Effector memory CD4-positive, alpha-beta T cell (primary cell): ENCODE results near the gene EFCAB8.

ENCODE experiments used
- DNase-seq, 3 donors: peaks; one replicate each; pipeline ENCODE4 v3.0.0-alpha.2; 2020
- H3K27ac ChIP-seq: 2 replicates; pipeline ENCODE4 v1.7.0; 2013; ENCODE audit warnings: mild to moderate bottlenecking, low read length, moderate library complexity; ENCODE audit not compliant: insufficient read depth, poor library complexity, severe bottlenecking
- H3K27me3 ChIP-seq: replicated peaks from 2 replicates; pipeline ENCODE4 v1.7.0; 2013; ENCODE audit warnings: mild to moderate bottlenecking, low read length; ENCODE audit not compliant: insufficient read depth, control insufficient read depth, poor library complexity, severe bottlenecking
- H3K36me3 ChIP-seq: 2 replicates; pipeline ENCODE4 v1.7.0; 2013; ENCODE audit warnings: mild to moderate bottlenecking, low read length, moderate library complexity; ENCODE audit not compliant: control insufficient read depth, insufficient read depth
- H3K4me1 ChIP-seq: 2 replicates; pipeline ENCODE4 v1.7.0; 2013; ENCODE audit warnings: low read length, mild to moderate bottlenecking; ENCODE audit not compliant: control insufficient read depth, insufficient read depth, poor library complexity, severe bottlenecking
- H3K4me3 ChIP-seq: 2 replicates; pipeline ENCODE4 v1.7.0; 2013; ENCODE audit warnings: low read length, low read depth, mild to moderate bottlenecking; ENCODE audit not compliant: insufficient read depth, poor library complexity, severe bottlenecking
- H3K9me3 ChIP-seq: 2 replicates; pipeline ENCODE4 v1.7.0; 2013; ENCODE audit warnings: mild to moderate bottlenecking, low read length, moderate library complexity; ENCODE audit not compliant: control insufficient read depth

EFCAB8 gene

GRCh38 chr20:33010133-33010504, 151.4 kb downstream of the EFCAB8 start:
- DNase-seq: no peak
- no peaks in the 10 kb centered on the region for H3K36me3 ChIP-seq
- no peaks in the 10 kb centered on the region for H3K9me3 ChIP-seq
- H3K4me3 ChIP-seq: no peak overlapping the region
- H3K4me1 ChIP-seq: no peaks in the 10 kb centered on the region
- H3K27me3 ChIP-seq: no peaks in the 10 kb centered on the region
- no peak overlapping the region for H3K27ac ChIP-seq

DNA sequence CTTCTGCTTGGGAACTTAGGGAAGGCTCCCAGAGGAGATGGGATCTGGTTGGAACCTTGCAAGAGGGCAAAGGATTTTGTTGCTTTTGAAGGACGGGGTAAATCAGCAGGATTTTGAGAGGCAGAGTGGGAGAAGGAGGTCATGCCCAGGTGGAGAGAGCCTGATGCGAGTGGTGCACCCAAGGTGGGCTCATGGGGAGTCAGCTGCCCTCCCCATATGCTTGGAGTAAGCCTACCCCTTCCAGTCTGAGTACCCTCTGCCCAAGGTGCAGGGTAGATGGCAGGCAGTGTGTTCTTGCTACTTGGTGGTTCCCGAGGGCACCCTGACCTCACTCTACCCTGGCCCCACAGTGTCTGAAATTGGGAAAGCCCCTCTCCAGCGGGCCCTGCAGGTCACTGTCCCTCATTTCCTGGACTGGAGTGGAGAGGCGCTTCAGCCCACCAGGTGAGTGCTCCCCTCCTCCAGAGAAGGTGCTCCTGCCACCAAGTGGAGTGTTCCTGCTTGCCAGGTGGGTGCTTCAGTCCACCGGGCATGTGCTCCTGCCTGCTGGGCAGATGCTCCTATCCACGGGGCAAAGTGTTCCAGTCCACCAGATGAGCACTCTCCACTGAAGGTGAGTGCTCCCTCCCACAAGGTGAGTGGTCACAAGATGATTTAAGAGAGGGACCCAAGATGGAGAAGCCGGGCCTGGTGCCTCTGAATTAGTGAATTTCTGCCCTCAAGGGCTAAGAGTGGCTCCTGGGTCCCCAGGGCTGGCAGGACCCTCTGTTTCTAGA, 152.1 kb downstream of the EFCAB8 start:
- H3K4me1 ChIP-seq: no peaks in the 10 kb centered on the region
- no peak overlapping the region for H3K4me3 ChIP-seq
- H3K27me3 ChIP-seq: no peaks in the 10 kb centered on the region
- DNase-seq: no peak
- H3K27ac ChIP-seq: no peak overlapping the region
- no peaks in the 10 kb centered on the region for H3K9me3 ChIP-seq
- H3K36me3 ChIP-seq: no peaks in the 10 kb centered on the region
